GM19099 (cell line): ENCODE results near the gene DRC7.

Source experiments
- POLR2A ChIP-seq: IDR thresholded peaks from 3 replicates; pipeline ENCODE4 v1.6.1; 2011; ENCODE audit warnings: low read depth; ENCODE audit not compliant: insufficient read length; ENCODE audit errors: extremely low read depth

Gene DRC7

DNA sequence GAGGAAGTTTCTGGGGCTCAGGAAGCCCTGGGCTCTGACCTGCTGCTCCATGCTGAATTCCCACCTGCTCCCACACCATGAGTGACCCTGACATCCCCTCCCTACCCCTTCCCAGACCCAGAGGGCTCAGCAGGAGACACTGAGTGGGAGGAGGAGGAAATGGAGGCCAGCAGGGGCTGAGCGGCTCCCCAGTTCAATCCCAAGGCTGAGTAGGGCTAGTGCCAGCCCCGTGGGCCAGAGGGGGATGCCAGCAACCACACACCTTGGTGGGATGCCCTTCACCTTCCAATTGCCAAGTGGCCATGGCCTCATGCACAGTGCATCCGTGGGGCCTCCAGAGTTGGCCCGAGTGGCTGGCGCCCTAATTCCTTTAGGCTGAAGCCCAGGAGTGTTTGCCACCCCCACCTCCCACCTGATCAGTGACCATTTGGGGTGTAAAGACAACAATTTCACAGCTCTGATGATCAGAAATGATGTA, 27.5 kb upstream of the DRC7 start:
- no peak for TF ChIP-seq POLR2A

DNA sequence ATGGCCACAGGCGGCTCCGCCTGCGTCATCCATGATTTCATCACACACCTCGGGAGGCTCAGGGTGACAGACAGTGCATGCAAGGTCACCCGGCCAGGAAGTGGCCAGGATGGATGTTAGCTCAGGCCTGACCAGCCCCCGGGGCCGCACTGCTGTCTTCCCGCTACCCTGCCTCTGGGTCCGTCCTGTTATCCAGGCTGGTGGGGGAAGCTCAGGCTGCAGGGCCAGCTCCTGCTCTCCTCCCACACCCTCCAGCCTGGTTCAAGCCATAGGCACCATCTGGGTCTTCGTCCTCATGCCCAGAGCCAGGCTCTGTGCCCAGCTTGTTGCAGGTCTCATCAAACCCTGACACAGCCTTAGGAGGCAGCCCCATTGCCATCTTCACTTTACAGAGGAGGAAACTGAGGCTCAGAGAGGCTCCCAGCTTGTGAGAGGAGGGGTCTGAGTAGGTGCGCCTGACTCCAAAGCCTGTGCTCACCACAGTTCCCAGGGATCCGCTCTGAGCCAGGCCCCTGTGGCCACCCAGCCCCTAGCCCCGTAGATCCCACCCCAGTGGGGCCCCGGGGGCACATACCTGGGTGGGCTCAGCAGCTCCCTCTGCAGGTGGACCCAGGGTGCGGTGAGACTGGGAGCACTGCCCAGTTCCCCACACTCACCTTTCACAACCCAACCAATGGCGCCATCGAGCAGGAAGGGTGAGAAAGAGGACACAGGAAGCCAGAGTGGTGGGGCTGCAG, 26.9 kb upstream of the DRC7 start:
- TF ChIP-seq POLR2A = no peak

DNA sequence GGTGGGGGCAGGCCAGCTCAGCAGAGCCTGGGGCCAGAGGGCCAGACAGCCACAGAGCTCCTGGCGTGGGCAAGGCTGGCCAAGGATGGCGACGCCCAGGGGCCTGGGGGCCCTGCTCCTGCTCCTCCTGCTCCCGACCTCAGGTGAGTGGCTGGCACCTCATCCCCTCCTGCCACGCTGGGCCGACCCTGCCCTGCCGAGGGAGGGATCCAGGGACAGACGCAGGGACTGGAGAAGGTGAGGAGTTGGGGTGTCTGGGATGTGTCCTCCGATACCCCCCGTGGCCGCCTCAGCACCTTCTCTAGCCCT, 26.4 kb upstream of the DRC7 start, which contains the start of gene ADGRG3:
TSS of gene ADGRG3 (plus strand) at position 44 of the 309 bp plus-strand sequence. CDS start at position 86, 42 bp downstream.
- TF ChIP-seq POLR2A = no peak

DNA sequence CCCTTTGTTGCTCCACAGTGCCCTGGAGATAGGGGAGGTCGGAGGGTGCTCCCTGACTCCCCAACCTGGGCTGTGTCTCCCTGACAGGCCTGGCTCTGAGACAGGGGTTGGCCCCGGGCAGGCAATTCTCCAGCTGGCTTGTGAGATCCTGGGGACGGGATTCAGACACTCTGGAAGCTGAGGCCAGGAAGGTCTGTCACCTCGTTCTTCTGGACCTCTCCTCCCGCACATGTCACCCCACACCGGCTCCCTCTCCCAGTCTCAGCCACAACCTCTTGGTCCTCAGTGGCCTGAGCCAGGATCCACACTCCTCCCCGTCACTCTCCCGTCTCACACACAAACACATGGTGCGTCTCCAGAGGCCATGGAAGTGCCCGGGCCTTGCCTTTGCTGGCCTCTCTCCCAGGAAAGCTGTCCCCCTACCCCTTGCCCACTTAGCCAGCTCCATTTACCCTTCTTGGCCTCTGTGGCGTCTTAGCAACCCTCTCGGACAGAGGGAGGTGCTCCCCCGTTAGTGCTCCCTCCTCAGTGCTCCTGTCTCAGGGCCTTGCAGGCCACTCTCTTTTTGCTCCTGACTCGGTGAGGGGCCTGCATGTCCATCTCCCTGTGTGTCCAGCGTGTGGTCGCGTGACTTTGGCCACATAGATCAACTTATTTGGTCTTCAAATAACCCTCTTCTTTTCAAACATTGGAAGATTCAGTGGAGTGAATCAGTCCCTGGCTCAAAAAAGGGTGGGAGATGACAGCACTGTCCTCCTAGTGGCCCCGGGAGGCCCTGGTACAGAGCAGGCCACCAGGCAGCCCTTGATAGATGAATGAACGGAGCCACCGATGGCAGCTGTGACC, 25.8 kb upstream of the DRC7 start:
- TF ChIP-seq POLR2A = no peak

DNA sequence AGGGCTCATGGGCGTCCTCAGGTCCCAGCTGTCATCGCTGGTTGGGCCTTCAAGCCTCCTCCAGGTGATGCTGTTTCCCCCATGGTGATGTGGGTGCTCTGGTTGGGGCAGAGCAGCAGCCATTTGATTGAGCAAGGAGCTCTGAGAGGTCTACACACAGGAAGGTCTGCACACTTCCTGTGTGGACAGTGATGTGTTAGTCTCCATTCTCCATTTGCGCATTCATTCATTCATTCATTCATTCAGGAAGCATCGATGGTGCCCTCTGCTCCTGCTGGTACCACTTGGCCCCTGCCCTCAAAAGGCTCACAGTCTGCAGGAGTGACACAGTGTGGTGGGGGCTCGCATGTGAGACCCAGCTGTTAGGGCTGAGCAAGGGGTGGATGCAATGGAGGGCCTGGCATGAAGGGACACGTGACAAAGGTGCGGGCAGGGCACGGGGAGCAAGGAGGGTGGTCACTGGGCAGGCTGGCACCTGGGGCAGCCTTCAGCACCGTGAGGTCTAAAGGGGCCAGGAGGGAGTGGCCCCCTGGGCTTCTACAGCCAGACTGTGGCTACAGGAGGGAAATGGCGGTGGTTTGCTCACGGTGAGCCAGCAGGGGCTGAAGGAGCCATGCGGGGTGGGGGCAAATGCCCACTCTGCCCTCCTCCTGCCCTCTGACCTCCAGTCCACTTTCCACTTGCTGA, 25.0 kb upstream of the DRC7 start:
- no peak for TF ChIP-seq POLR2A

DNA sequence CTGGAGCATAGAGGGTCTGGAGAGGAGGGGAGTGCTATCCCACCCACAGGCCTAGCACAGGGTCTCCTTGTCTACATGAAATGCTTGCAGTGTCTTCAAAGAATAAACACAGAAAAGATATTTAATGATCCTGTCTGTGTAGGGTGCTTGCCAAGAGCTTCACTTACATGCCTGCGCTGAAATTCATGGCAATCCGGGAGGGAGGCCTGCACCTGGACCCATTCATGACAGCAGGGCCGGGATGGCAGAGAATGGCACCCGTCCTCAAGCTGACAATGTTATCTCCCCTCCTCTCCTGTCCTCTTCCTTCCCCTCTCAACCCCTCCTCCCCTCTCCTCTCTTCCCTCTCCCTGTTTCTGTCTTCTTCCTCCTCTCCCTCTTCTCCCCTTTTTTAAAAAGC, 24.4 kb upstream of the DRC7 start:
- TF ChIP-seq POLR2A = no peak

DNA sequence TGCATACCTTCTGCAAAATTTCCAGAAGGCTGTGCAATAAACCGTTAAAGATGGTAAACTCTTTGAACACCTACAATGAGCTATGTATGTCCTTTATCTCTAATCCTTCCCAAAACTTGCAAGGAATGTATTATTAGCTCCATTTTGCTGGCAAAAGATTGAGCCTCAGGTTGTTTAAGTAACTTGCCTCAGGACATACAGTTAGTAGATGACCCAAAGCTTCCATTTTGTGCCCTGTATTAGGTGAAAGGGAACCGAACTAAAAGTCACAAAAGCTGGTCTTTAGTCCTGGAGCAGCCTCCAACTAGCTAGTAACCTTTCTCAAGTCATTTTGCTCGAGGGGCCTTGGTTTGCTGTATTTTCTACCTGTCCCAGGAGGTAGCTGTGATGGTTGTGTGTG, 22.2 kb upstream of the DRC7 start:
- no peak for TF ChIP-seq POLR2A

DNA sequence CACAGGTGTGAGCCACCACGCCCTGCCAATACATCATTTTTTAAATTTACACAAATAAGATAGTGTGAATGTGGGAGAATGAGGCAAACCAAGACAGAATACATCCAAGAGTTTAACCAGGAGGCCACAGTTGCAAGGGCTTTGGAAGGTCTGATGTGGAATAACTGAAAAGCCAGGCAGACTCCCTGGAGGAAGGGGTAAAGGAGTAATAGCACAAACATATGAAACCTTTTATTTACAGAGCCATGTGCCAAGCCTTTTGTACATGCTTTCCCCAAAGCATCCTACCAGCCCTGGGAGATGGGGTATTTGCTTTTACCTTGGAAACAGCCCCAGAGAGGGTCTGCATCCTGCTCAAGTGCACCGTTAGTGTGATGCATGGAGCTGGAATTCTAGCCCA, 21.8 kb upstream of the DRC7 start:
- no peak for TF ChIP-seq POLR2A

DNA sequence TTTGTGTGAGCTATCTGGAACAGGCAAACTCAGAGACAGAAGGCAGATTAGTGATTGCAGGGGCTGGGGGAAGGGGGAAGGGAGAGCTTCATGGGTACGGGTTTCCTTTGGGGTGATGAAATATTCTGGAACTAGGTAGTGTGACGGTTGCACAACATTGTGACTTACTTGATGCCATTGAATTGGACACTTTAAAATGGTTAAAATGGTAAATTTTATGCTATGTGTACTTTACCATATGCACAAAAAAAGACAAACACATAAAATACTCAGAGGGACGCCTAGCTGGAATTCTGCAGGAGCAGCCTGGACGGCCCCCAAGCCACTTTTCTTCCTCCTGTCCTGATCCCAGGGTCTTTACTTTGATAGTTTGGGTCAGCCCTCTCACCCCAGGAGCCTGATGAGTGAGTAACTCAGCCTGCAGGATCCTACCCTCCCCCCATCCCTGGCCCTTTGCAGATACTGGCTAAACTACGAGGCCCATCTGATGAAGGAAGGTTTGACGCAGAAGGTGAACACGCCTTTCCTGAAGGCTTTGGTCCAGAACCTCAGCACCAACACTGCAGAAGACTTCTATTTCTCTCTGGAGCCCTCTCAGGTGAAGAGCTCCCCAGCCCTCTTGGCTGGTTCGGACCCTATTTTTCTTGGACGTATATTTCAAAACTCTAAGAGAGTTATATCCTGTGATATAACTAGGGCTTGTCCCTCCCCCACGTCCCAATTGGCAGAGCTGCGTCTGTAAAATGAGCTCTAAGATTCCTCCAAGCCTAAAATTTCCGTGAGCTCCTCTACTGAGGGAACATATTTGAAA, 18.7 kb upstream of the DRC7 start:
- TF ChIP-seq POLR2A = no peak

DNA sequence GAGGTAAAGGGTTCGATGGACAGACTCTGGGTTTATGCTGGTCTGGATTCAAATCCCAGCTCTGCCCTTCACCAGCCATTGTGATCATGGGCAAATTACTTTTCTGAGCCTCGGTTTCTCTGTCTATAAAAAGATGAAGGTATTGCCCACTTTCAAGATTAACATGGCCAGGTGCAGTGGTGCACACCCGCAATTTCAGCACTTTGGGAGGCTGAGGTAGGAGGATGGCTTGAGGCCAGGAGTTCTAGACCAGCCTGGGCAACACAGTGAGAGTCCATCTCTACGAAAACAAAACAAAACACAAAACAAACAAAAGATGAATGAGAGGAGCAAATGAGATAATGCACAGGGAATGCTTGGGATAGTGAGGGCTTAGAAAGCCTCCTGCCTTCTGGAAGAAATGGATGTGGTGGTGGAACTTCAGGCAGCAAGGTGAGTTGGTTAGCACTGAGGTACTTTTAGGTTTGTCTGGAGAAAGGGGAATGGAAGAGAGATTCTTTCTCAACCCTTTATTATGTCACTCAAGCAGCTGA, 18.0 kb upstream of the DRC7 start:
- TF ChIP-seq POLR2A = no peak

DNA sequence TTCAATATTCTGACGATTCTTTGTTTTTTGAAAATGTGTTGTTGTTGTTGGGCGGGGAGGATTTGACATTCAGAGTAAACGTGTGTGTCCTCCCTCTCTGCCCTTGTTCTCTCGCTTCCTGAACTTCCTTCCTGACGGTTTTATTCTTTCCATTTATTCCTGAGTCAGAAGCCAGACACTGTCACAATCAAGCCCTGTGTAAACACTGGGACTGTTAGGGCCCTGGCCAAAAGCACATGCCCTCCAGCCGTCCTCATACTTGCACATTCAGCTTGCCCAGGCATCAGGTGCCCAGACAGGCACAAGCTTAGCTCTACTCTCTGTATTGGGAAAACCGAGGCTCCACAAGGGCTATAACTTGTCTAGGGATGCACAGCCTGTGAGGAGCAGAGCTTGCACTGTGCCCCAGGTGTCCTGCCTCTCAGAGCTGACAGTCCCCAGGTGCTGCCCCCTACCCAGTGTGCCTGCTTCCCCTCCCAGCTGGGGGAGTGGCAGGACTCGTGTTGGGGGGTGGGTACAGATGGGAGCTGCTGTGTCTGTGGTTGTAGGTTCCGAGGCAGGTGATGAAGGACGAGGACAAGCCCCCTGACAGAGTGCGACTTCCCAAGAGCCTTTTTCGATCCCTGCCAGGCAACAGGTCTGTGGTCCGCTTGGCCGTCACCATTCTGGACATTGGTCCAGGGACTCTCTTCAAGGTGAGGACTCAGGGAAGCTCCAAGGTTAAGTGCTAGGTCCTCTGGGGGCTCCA, 16.8 kb upstream of the DRC7 start:
- TF ChIP-seq POLR2A = no peak

DNA sequence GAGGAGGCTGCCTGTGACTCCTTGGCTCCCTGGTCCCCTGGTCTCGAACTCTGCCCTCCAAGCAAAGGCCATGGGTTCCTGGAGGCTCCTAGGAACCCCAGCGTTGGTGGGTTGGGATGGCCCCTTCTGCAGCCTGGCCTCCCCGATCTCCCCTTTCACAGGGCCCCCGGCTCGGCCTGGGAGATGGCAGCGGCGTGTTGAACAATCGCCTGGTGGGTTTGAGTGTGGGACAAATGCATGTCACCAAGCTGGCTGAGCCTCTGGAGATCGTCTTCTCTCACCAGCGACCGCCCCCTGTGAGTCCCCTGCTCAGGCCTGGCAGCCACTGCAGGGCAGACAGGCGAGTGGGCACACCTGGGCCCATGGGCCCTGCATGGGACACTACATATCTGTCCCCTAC, 15.6 kb upstream of the DRC7 start:
- no peak for TF ChIP-seq POLR2A

DNA sequence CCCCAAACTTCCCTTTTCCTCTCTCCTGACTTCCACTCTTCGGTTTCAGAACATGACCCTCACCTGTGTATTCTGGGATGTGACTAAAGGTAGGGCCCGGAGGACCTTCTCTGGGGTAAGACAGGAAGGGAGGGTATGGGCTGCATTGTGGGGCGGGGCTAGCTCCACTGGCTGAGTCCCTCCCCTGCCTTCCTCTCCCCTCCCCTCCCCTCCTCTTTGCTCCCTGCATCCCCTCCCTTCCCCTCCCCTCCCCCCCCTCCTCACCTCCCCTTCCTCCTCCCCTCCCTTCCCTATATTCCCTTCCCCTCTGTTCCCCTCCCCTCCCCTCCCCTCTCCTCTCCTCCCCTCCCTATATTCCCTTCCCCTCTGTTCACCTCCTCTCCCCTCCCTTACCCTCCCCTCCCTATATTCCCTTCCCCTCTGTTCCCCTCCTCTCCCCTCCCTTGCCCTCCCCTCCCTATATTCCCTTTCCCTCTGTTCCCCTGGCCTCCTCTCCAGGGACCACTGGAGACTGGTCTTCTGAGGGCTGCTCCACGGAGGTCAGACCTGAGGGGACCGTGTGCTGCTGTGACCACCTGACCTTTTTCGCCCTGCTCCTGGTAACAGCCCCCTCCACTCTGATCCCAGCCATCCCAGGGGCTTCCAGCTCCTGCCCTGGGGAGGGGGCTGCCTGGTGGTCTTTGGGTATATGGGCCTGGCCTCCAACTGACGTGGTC, 14.7 kb upstream of the DRC7 start:
- no peak for TF ChIP-seq POLR2A
